ENCODE results near the gene CCNYL1. TPM values are rescaled to one million over a fixed set of nuclear protein-coding genes. Genes with fewer than 3 reads are reported as not detected.

CCNYL1 gene
- polyA plus RNA-seq, 1 donor from 2014 or later, result 2.4 TPM

DNA sequence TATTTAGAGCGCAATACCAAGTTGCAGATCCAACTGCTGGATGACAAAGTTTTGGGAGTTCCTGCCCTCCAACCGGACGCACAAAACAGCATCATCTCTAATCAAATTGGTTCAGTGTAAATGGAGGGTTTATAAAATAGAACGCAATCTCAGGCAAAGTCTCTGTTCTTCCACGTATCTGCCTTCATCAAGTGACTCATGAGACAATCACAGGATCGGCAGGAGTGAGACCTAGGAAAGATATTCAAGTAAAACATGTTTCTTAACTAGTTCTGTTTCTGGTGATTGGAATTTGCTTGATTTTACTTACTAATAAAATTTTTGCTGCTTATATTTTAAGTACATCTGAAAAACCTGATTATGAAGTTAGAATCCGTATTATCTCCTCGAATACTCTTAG, 50.7 kb downstream of the CCNYL1 start:
- H3K9me3 Mint-ChIP-seq, result no peaks in the 10 kb centered on the region
- H3K4me1 Mint-ChIP-seq, result peaks cover 2 to 7% (median 4%) of the 10 kb centered on the region in 3 donors
- no peak overlapping the region for H3K4me3 Mint-ChIP-seq
- no peak overlapping the region for H3K27ac Mint-ChIP-seq
- peaks cover 3% of the 10 kb centered on the region for H3K27me3 Mint-ChIP-seq
- no peaks in the 10 kb centered on the region for H3K36me3 Mint-ChIP-seq

DNA sequence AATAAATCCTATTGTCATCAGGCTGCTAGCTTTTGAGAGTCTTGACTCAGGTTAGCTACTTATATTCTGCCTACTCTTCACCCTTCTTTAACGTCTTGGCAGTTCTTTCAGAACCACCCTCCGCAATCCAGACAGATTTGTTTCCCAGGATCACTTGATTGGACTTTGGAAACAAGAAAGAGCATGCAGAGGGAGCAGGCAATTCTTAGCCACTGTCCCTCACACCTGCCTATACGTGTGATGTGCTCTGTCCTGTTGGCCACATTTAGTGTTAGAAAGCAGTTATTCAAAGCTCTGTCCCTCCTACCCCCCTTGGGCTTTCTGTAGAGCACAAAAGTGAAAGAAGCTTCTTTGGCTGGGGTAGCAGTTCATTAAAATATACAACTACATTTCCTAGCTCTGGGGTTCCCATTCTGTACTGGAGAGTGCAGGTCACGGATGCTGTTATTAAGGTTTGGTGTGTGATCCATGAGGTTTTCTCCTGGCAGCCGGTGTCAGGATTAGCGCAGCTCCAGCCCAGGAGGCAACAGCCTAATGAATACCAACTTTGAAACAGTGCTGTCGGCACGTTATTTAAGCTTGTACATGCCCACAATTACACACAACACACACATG, 52.0 kb downstream of the CCNYL1 start:
- Mint-ChIP-seq H3K9me3 (no peaks in the 10 kb centered on the region), H3K27me3 (peaks cover 11% of the 10 kb centered on the region), H3K4me1 (peaks cover 4 to 16% (median 8%) of the 10 kb centered on the region in 3 donors), H3K36me3 (peaks cover 1% of the 10 kb centered on the region), H3K27ac (no peak overlapping the region), H3K4me3 (no peak overlapping the region)

DNA sequence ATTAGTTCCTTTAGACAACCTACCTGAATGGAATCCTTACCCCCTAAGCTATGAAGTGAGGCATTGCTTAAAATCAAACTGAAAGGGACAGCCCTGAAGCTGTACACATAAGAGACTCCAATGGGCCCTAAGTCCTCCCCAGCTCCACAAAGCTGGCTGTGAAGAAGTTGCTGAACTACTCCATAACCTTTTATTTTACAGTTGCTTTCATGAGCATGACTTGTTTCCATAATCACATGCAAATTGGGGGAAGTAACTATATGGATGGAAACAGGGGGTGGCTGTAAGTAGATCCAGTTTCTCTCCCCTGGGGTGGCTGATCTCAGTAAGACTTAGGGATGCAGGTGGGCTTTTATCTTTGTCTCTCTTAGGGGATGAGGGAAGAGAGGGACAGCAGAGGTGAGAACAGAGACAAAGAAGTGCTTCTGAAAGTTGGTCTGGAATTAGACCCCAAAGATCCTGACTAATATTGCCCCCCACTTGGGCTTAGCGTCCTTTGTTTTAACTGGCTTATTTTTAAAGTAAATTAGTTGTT, 52.7 kb downstream of the CCNYL1 start:
- Mint-ChIP-seq H3K9me3 (no peaks in the 10 kb centered on the region), H3K4me3 (no peak overlapping the region), H3K27ac (no peak overlapping the region), H3K27me3 (peaks cover 11% of the 10 kb centered on the region), H3K36me3 (peaks cover 1% of the 10 kb centered on the region), H3K4me1 (peaks cover 4 to 16% (median 12%) of the 10 kb centered on the region in 3 donors)

DNA sequence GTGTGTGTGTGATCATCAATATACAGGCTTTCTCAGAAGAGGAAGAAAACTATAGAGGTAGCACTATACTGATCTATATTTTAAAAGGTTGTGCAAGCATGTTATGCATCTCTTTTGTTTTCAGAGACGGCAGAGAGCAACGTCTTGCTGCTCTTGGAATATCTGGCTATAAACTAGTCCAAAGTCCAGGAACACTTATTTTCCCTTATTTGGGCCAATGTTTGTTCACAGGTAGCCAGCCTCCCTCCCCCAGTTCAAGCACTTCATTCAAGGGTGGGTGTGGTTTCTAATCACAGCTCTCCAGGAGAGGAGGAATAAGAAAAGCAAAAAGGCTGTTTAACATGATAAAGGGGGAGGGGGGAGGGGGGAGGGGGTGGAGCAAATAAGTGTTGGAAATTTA, 54.1 kb downstream of the CCNYL1 start:
- no peaks in the 10 kb centered on the region for H3K9me3 Mint-ChIP-seq
- H3K27ac Mint-ChIP-seq, result peak overlapping the region in 1 of 3 donors; percentile 2
- H3K4me3 Mint-ChIP-seq, result peak overlapping the region in 1 of 4 donors; percentile 8
- H3K27me3 Mint-ChIP-seq, result peaks cover 11% of the 10 kb centered on the region
- H3K4me1 Mint-ChIP-seq, result peaks cover 4 to 19% (median 16%) of the 10 kb centered on the region in 3 donors
- peaks cover 1% of the 10 kb centered on the region for H3K36me3 Mint-ChIP-seq

DNA sequence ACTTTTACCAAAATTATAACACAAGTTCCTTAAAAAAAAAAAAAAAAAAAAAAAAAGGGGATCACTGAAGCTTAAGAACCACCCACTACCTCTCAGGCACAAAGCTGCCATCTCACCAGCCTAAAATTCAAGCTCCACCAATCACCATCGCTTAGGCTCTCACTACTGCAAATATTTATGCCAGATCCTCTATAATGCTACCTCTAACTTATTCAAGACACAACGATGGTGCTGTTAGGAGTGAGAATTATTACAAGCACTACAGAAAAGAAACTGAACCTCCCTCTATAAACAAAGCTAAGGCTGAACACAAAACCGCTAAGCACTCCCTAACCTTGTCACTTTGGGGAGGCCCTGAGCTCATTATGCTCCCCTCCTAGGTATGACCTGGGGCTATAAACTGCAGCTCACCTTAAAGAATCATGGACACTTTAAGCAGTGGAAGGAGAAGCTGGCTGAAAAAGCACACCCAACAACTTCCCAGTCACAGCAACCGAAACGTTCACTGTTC, 54.7 kb downstream of the CCNYL1 start:
- Mint-ChIP-seq H3K27me3 (peaks cover 11% of the 10 kb centered on the region), H3K9me3 (no peaks in the 10 kb centered on the region), H3K4me1 (peaks cover 9 to 23% (median 20%) of the 10 kb centered on the region in 3 donors), H3K4me3 (peak overlapping the region in 2 of 4 donors; percentile 41 to 88), H3K36me3 (peaks cover 1% of the 10 kb centered on the region), H3K27ac (peak overlapping the region in 1 of 3 donors; percentile 39)

DNA sequence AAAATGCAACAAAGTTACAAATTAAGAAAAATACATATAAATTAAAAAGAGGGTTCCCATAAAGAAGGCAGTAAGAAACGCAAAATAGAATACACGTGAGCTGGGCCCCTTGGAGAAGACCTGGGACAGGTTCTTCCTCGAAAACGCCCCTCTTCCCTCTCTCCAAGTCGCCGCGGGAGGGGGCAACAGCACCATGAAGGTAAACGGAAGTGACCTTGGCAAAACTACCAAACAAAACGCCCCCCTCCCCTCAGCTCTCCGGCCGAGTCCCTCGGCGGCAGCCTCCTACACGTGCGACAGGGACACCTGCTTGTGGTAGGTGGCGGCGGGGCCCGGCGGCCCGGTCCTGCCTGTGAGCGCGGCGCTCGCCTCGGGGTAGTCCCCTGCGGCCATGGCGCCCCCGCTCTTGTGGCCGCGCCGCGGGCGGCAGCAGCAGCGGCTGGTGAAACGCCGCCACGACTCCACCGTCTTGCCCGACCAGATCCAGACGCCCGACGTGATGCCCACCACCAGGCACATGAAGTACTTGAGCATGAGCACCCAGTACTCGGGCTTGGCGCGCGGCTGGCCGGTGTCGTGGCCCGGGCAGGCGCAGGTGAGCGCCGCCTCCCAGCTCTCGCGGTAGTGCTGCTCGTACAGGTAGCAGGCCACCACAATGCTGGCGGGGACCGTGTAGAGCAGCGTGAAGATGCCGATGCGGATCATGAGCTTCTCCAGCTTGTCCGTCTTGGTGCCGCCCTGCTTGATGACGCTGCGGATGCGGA, 55.4 kb downstream of the CCNYL1 start:
- peak overlapping the region; percentile 55 to 92 (median 86) for H3K4me3 Mint-ChIP-seq
- peaks cover 1% of the 10 kb centered on the region for H3K36me3 Mint-ChIP-seq
- H3K9me3 Mint-ChIP-seq, result no peaks in the 10 kb centered on the region
- no peak overlapping the region for H3K27ac Mint-ChIP-seq
- peaks cover 10 to 26% (median 20%) of the 10 kb centered on the region in 3 donors for H3K4me1 Mint-ChIP-seq
- H3K27me3 Mint-ChIP-seq, result peaks cover 11% of the 10 kb centered on the region

DNA sequence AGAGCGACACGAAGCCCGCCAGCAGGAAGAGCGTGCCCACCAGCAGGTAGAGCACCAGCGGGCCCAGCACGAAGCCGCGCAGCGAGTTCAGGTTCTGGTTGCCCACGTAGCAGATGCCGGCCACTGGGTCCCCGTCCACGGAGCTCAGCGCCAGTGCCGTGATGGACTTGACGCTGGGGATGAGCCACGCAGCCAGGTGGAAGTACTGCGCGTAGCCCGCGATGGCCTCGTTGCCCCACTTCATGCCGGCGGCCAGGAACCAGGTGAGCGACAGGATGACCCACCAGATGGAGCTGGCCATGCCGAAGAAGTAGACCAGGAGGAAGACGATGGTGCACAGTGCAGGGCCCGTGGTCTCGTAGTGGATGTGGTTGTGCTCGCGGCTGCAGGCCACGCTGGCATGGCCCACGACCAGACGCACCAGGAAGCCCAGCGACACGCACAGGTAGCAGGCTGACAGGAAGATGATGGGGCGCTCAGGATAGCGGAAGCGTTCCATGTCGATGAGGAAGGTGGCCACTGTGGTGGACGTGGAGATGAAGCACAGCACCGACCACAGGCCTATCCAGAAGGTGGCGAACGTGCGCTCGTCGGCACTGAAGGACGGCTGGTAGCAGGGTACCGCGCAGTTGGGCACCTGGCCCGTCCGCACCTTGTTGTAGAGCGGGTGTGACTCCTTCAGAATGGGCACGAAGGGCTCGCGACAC, 56.2 kb downstream of the CCNYL1 start:
- Mint-ChIP-seq H3K9me3 (no peaks in the 10 kb centered on the region), H3K4me3 (peak overlapping the region; percentile 83 to 92 (median 89)), H3K4me1 (peaks cover 10 to 26% (median 20%) of the 10 kb centered on the region in 3 donors), H3K27me3 (peaks cover 11% of the 10 kb centered on the region), H3K27ac (peak overlapping the region in 1 of 3 donors; percentile 59), H3K36me3 (peaks cover 1% of the 10 kb centered on the region)

DNA sequence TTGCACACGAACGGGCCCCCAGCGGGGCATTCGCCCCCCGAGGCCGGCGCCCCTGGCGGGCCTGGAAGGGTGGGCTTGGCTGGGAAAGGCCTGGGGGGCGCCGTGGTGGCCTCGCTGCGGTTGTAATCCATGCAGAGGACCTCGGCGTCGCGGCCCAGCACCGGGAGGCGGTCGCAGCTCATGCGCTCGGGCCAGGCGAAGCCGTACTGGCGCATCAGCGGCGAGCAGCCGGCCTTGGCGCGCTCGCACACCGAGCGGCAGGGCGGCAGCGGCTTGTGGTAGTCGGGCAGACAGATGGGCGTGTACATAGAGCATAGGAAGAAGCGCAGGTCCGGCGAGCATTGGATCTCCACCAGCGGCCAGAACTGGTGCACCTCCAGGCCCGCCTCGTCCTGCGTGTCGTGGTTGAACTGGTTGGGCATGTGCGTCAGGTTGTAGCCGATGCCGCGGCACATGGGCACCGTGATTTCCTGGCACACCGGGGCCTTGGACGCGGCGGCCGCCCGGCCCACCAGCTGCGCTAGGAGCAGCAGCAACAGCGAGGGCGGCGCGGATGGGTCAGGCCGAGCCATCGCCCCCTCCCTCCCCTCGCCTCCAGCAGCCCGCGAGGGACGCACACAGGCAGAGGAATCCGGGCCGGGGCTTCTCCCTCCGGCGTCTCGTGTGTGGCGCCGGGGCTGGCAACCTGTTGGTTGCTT, 56.9 kb downstream of the CCNYL1 start:
- Mint-ChIP-seq H3K36me3 (peaks cover 1% of the 10 kb centered on the region), H3K4me1 (peaks cover 10 to 26% (median 20%) of the 10 kb centered on the region in 3 donors), H3K27ac (peak overlapping the region in 2 of 3 donors; percentile 59 to 73), H3K4me3 (peak overlapping the region; percentile 83 to 97 (median 91)), H3K9me3 (no peaks in the 10 kb centered on the region), H3K27me3 (peaks cover 11% of the 10 kb centered on the region)

DNA sequence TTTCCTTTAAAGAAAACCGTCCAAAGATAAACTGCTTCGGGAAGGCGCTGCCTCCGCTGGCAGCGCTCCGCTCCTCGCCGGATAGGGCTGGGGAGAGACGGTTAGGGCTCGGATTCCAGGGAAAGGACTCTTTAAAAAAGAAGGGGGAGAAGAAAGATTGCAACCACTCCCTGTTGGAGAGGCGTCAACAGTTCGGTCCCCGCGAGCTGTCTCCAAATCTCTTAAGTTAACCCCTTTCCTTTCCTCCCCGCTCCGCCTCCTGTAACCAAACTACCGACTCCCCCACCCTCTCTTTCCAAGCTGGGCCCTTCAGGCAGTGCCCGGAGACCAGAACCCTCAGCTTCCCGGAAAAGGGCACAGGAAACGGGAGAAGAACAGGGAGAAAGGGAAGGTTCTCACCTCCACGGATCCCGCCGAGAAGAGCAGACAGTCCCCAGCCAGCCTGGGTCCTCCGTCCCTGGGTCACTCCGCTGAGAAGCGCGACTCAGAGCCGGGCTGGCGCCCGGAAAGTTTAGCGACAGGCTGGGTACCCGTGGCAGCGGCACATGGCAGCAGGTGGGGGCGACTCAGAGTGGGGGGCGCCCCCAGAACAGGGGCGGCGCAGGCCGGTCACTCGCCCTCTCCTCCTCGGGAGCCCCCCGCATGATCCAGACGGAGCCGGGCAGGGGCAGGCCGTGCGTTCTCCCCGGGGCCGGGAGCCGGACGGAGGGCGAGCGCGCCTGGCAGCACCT, 57.6 kb downstream of the CCNYL1 start:
- Mint-ChIP-seq H3K4me1 (peaks cover 10 to 26% (median 20%) of the 10 kb centered on the region in 3 donors), H3K36me3 (peaks cover 1% of the 10 kb centered on the region), H3K27me3 (peaks cover 11% of the 10 kb centered on the region), H3K27ac (peak overlapping the region; percentile 59 to 93 (median 73)), H3K4me3 (peak overlapping the region; percentile 83 to 97 (median 91)), H3K9me3 (no peaks in the 10 kb centered on the region)

DNA sequence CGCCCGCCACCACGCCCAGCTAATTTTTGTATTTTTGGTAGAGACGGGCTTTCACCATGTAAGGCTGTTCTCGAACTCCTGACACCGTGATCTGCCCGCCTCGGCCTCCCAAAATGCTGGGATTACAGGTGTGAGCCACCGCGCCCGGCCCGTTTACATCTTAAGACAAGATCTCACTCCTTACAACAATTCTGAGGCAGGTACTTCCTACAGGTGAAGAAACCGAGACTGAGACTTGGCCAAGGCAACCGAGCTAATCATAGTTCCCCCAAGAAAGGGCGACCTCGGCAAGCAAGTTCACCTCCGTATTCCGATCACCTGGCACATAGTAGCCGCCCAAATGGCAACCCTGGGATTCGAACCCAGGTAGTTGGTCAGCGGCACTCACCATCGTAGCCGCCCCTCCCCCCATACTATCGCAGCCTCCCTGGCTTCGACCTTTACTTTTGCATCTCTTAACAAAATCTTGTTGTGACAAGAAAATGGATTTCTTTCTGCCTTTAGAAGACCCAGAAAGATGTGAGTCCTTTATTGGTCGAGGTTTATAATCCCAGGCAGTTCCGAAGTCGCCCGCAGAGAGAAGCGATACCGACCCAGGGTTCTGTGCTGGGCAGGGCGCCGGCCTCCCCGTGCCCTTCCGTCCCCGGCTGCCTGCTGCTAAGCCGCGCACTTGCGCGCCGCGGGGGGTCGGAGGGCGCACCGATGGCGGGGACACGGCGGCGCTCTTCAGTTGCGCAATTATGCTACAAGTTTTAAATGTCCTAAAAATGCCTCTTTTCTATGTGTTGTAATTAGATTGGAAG, 59.4 kb downstream of the CCNYL1 start:
- H3K27ac Mint-ChIP-seq, result peak overlapping the region; percentile 14 to 48 (median 19)
- H3K9me3 Mint-ChIP-seq, result no peaks in the 10 kb centered on the region
- H3K27me3 Mint-ChIP-seq, result peaks cover 11% of the 10 kb centered on the region
- H3K4me1 Mint-ChIP-seq, result peaks cover 10 to 26% (median 20%) of the 10 kb centered on the region in 3 donors
- peaks cover 1% of the 10 kb centered on the region for H3K36me3 Mint-ChIP-seq
- H3K4me3 Mint-ChIP-seq, result peak overlapping the region; percentile 87 to 98 (median 96)

DNA sequence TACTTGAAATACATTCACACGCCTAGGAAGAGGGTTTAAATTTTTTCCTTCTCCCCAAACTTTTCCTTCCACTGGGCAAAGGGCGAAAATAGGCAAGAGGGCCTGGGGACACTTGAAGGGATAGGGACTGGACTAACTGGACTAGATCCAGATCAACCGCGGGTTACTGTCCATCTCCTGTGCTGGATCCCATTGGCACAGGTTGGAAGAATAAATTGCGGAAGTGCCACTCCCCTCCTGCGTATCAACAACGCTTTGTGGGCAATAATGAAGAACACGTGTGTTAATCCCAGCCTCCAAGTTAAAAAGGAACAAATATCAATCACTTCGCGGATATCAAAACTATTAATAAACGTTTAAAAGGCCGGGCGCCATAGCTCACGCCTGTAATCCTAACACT, 60.0 kb downstream of the CCNYL1 start:
- peak overlapping the region in 3 of 4 donors; percentile 38 to 87 (median 57) for H3K4me3 Mint-ChIP-seq
- no peaks in the 10 kb centered on the region for H3K9me3 Mint-ChIP-seq
- H3K27ac Mint-ChIP-seq, result peak overlapping the region; percentile 9 to 19 (median 14)
- H3K36me3 Mint-ChIP-seq, result peaks cover 1% of the 10 kb centered on the region
- peaks cover 10 to 23% (median 20%) of the 10 kb centered on the region in 3 donors for H3K4me1 Mint-ChIP-seq
- peaks cover 11% of the 10 kb centered on the region for H3K27me3 Mint-ChIP-seq

DNA sequence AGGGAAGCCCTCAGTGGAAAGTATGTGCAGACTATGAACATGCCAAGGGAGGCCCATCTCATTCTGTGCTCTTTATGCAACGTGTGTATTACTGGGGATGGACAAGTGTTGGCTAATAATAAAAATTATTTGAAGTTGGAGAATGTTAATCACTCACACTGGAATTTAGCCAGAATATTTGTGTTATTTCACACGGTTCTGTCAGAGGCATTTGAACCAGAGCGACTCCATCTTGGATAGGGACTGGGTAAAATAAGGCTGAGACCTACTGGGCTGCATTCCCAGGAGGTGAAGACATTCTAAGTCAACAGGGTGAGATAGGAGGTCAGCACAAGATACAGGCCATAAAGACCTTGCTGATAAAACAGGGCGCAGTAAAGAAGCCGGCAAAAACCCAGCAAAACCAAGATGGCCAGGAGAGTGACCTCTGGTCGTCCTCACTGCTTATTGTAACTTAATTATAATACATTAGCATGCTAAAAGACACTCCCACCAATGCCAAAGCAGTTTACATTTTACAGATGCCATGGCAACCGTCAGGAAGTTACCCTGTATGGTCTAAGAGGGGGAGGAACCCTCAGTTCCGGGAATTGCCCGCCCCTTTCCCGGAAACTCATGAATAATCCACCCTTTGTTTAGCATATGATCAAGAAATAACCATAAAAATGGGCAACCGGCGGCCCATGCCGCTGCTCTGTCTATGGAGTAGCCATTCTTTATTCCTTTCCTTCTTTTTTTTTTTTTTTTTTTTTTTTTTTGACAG, 60.8 kb downstream of the CCNYL1 start:
- Mint-ChIP-seq H3K9me3 (no peaks in the 10 kb centered on the region), H3K36me3 (peaks cover 1% of the 10 kb centered on the region), H3K27me3 (peaks cover 7% of the 10 kb centered on the region), H3K4me3 (peak overlapping the region in 1 of 4 donors; percentile 87), H3K27ac (peak overlapping the region in 2 of 3 donors; percentile 9), H3K4me1 (peaks cover 7 to 18% (median 18%) of the 10 kb centered on the region in 3 donors)
